Loucy (cell line): Measurements from ENCODE around the gene RNF182.

ENCODE experiments used
- CTCF ChIP-seq: fragments of 200-600 bp; sonication (generic); conservative IDR thresholded peaks from 2 replicates; pipeline ENCODE4 v1.5.1; 2014; ENCODE audit warnings: mild to moderate bottlenecking, antibody characterized with exemption, low read length
- EZH2phosphoT487 ChIP-seq: fragments of 200-600 bp; IDR thresholded peaks from 2 replicates; pipeline ENCODE4 v1.6.1; 2018; ENCODE audit warnings: antibody characterized with exemption, mild to moderate bottlenecking, moderate library complexity, borderline replicate concordance

- TF ChIP-seq CTCF (no peak), EZH2phosphoT487 (no peak)
These were observed 77.6 kb downstream of the RNF182 start for GRCh38 chr6:14002176-14002947.
